ENCODE data around the gene OGT.
"Not testable (repeated sequence)": the region's sequence is repeated elsewhere in the genome, so short reads cannot be mapped to it uniquely, and the experiment has no call there.

OGT gene

DNA sequence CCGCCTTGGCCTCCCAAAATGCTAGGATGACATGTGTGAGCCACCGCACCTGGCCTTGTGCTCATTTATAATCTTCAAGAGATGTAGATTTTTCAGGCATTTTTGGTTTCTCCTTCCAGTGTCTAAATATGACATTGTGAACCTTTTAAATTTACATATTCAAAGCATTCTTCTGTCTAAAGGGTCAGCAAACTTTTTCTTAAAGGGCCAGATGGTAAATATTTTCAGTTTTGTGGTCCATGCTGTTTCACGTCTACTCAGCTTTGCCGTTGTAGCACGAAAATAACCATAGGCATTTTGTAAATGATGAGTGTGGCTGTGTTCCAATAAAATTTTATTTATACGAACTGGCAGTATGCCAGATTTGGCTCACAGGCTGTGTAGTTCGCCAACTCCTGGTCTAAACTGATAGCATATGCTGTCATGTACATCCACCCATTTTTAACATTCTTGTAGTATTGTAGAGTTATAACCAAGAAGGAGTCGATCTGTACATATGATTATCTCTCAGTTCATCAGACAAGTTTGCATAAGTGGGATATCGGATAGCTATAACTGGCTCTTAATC, 32.7 kb downstream of the OGT start:
- H3K4me1 ChIP-seq (ENCODE audit: control insufficient read depth, insufficient read depth, low read length), result no peaks in the 10 kb centered on the region
- no peaks in the 10 kb centered on the region for H3K9me3 ChIP-seq (ENCODE audit: control insufficient read depth, insufficient read depth, low read length)
- H3K36me3 ChIP-seq (ENCODE audit: control insufficient read depth, insufficient read depth, low read length), result peaks cover 29% of the 10 kb centered on the region
- no peaks in the 10 kb centered on the region for H3K27me3 ChIP-seq (ENCODE audit: control insufficient read depth, insufficient read depth, low read length)
- no peak overlapping the region for H3K9ac ChIP-seq (ENCODE audit: low read depth, low read length)
- no peak overlapping the region for H3K4me3 ChIP-seq (ENCODE audit: low read depth, low read length)

- peaks cover 24% of the 10 kb centered on the region for H3K36me3 ChIP-seq (ENCODE audit: control insufficient read depth, insufficient read depth, low read length)
- H3K9me3 ChIP-seq (ENCODE audit: control insufficient read depth, insufficient read depth, low read length); H3K4me3 ChIP-seq (ENCODE audit: low read depth, low read length); H3K27me3 ChIP-seq (ENCODE audit: control insufficient read depth, insufficient read depth, low read length); H3K9ac ChIP-seq (ENCODE audit: low read depth, low read length); H3K4me1 ChIP-seq (ENCODE audit: control insufficient read depth, insufficient read depth, low read length): not testable (repeated sequence)
These were observed 38.5 kb downstream of the OGT start for GRCh38 chrX:71571390-71571789.

DNA sequence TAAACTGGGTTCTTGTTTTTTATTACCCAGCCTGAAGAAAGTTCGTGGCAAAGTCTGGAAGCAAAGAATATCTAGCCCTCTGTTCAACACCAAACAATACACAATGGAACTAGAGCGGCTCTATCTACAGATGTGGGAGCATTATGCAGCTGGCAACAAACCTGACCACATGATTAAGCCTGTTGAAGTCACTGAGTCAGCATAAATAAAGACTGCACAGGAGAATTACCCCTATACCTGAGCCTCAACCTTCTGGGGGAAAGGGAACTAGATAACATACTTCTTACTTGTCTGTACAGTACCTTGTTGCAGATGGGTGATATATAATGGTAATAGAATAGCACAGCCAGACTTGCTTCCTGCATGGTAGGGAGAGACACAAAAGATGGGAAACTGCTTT, 40.7 kb downstream of the OGT start:
- H3K36me3 ChIP-seq (ENCODE audit: control insufficient read depth, insufficient read depth, low read length), result peaks cover 24% of the 10 kb centered on the region
- no peak overlapping the region for H3K4me3 ChIP-seq (ENCODE audit: low read depth, low read length)
- no peaks in the 10 kb centered on the region for H3K4me1 ChIP-seq (ENCODE audit: control insufficient read depth, insufficient read depth, low read length)
- H3K9ac ChIP-seq (ENCODE audit: low read depth, low read length), result no peak overlapping the region
- no peaks in the 10 kb centered on the region for H3K27me3 ChIP-seq (ENCODE audit: control insufficient read depth, insufficient read depth, low read length)
- H3K9me3 ChIP-seq (ENCODE audit: control insufficient read depth, insufficient read depth, low read length), result no peaks in the 10 kb centered on the region

- Histone ChIP-seq H3K9me3 (ENCODE audit: control insufficient read depth, insufficient read depth, low read length) (no peaks in the 10 kb centered on the region), H3K4me3 (ENCODE audit: low read depth, low read length) (no peak overlapping the region), H3K27me3 (ENCODE audit: control insufficient read depth, insufficient read depth, low read length) (no peaks in the 10 kb centered on the region), H3K36me3 (ENCODE audit: control insufficient read depth, insufficient read depth, low read length) (peaks cover 14% of the 10 kb centered on the region), H3K9ac (ENCODE audit: low read depth, low read length) (no peak overlapping the region), H3K4me1 (ENCODE audit: control insufficient read depth, insufficient read depth, low read length) (no peaks in the 10 kb centered on the region)
These were observed 44.8 kb downstream of the OGT start for GRCh38 chrX:71577682-71578081.

DNA sequence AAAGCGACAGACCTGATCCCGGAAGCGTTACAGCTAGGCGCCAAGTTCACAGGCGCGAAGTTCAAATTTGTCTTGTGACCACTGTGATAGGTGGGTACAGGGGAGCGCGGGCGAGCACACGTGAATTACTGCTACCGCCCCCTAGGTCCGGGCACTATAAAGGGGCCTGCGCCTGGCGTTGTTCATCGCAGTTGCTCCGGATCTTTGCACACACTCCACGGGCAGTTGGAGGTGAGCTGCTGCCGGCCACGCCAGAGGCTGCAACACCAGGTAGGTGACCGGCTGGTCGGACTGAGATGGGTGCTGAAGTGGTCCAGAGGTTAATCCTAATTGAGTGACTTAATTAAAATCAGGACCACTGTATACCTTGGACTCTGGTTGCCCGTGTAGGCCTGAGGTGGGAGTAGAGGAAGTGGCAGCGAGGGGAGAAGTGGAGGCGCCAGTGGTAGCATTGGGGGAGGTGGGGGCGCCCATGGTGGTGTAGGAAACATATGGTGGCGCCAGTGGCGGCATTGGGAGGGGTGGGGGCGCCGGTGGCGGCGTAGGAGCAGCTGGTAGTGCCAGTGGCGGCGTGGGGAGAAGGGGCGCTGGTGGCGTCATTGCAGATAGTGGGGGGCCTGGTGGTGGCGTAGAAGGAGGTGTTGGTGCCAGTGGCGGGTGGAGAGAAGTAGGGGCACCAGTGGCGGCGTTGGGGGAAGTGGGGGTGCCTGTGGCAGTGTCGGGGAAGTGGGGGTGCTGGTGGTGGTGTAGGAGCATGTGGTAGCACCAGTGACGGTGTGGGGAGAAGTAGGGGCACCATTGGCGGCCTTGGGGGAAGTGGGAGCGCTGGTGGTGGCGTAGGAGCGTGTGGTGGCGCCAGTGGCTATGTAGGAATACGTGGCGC, 45.6 kb downstream of the OGT start, which contains the start of gene GCNA:
GCNA (plus strand) TSS at position 185 of the 883 bp plus-strand sequence. CDS start 2,385 bp downstream, outside the sequence.
- Histone ChIP-seq H3K36me3 (ENCODE audit: control insufficient read depth, insufficient read depth, low read length) (peaks cover 14% of the 10 kb centered on the region), H3K27me3 (ENCODE audit: control insufficient read depth, insufficient read depth, low read length) (no peaks in the 10 kb centered on the region), H3K4me1 (ENCODE audit: control insufficient read depth, insufficient read depth, low read length) (no peaks in the 10 kb centered on the region), H3K4me3 (ENCODE audit: low read depth, low read length) (no peak within 1 kb of the TSS), H3K9me3 (ENCODE audit: control insufficient read depth, insufficient read depth, low read length) (no peaks in the 10 kb centered on the region), H3K9ac (ENCODE audit: low read depth, low read length) (no peak within 1 kb of the TSS)

GRCh38 chrX:71579136-71579989, 46.5 kb downstream of the OGT start:
- Histone ChIP-seq H3K9me3 (ENCODE audit: control insufficient read depth, insufficient read depth, low read length) (no peaks in the 10 kb centered on the region), H3K9ac (ENCODE audit: low read depth, low read length) (no peak overlapping the region), H3K36me3 (ENCODE audit: control insufficient read depth, insufficient read depth, low read length) (peaks cover 13% of the 10 kb centered on the region), H3K4me1 (ENCODE audit: control insufficient read depth, insufficient read depth, low read length) (no peaks in the 10 kb centered on the region), H3K27me3 (ENCODE audit: control insufficient read depth, insufficient read depth, low read length) (no peaks in the 10 kb centered on the region), H3K4me3 (ENCODE audit: low read depth, low read length) (no peak overlapping the region)

GRCh38 chrX:71579990-71580380, 47.1 kb downstream of the OGT start:
- Histone ChIP-seq H3K4me1 (ENCODE audit: control insufficient read depth, insufficient read depth, low read length) (no peaks in the 10 kb centered on the region), H3K27me3 (ENCODE audit: control insufficient read depth, insufficient read depth, low read length) (no peaks in the 10 kb centered on the region), H3K36me3 (ENCODE audit: control insufficient read depth, insufficient read depth, low read length) (peaks cover 7% of the 10 kb centered on the region), H3K9ac (ENCODE audit: low read depth, low read length) (no peak overlapping the region), H3K9me3 (ENCODE audit: control insufficient read depth, insufficient read depth, low read length) (no peaks in the 10 kb centered on the region), H3K4me3 (ENCODE audit: low read depth, low read length) (no peak overlapping the region)

DNA sequence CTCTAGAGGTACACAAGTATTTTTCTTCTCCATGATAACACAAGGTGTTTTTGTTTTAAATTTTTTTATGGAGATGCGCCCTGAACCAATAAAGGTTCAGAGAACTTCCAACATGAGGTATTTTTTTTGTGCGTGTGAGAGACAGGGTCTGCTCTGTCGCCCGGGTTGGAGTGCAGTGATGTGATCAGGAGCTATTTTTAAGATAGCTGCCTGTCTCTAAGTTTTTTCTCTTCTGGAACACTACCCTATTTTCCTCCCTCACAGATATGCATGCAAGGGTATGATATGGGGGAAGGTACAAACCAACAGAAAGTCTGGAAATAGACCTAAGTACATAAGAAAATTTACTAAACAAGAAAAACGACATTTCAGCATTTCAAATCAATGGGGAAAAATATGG, 48.3 kb downstream of the OGT start:
- Histone ChIP-seq H3K27me3 (ENCODE audit: control insufficient read depth, insufficient read depth, low read length) (no peaks in the 10 kb centered on the region), H3K9ac (ENCODE audit: low read depth, low read length) (no peak overlapping the region), H3K36me3 (ENCODE audit: control insufficient read depth, insufficient read depth, low read length) (peaks cover 7% of the 10 kb centered on the region), H3K4me3 (ENCODE audit: low read depth, low read length) (no peak overlapping the region), H3K9me3 (ENCODE audit: control insufficient read depth, insufficient read depth, low read length) (no peaks in the 10 kb centered on the region), H3K4me1 (ENCODE audit: control insufficient read depth, insufficient read depth, low read length) (no peaks in the 10 kb centered on the region)

DNA sequence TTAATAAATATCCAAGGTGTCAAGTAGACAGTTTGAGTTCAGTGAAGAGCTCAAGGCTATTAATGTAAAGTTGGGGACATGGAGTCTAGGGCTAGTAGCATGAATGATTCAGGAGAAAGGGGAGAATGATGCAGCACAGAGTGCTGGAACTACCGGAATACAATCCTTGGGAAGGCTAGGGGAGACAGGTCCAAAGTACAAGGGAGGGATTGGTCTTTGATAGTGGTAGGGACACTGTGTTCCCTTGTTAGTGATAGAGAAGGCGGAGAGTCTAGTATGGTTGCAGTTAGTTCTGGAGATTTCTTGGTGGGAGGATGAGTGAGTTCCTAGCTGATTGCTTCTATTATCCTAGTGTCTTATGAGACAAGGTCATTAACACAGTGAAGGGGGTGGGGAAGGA, 54.0 kb downstream of the OGT start:
- H3K27me3 ChIP-seq (ENCODE audit: control insufficient read depth, insufficient read depth, low read length), result no peaks in the 10 kb centered on the region
- no peak overlapping the region for H3K9ac ChIP-seq (ENCODE audit: low read depth, low read length)
- H3K4me1 ChIP-seq (ENCODE audit: control insufficient read depth, insufficient read depth, low read length), result no peaks in the 10 kb centered on the region
- H3K4me3 ChIP-seq (ENCODE audit: low read depth, low read length), result no peak overlapping the region
- H3K9me3 ChIP-seq (ENCODE audit: control insufficient read depth, insufficient read depth, low read length), result no peaks in the 10 kb centered on the region
- H3K36me3 ChIP-seq (ENCODE audit: control insufficient read depth, insufficient read depth, low read length), result no peaks in the 10 kb centered on the region

DNA sequence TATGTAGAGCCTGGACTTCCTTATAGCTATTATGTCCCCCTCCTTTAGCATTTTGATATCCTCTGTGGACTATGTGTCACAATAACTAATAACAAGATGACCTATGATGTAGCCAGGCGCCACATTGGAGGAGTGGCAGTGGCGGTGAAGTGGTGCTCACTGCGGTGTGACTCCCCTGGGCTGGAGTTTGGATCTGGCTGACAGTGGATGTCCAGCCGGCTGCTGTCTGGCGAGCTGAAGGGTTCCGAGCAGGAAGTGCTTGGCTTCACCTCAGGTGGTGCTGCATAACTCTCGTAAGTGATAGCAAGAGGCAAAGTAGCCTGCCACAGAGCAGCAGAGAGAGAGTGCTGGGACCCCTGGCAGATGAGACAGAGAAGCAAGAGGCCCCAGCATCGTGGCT, 60.3 kb downstream of the OGT start:
- not testable (repeated sequence) for H3K27me3 ChIP-seq (ENCODE audit: control insufficient read depth, insufficient read depth, low read length); H3K4me1 ChIP-seq (ENCODE audit: control insufficient read depth, insufficient read depth, low read length); H3K4me3 ChIP-seq (ENCODE audit: low read depth, low read length); H3K9me3 ChIP-seq (ENCODE audit: control insufficient read depth, insufficient read depth, low read length); H3K9ac ChIP-seq (ENCODE audit: low read depth, low read length); H3K36me3 ChIP-seq (ENCODE audit: control insufficient read depth, insufficient read depth, low read length)

DNA sequence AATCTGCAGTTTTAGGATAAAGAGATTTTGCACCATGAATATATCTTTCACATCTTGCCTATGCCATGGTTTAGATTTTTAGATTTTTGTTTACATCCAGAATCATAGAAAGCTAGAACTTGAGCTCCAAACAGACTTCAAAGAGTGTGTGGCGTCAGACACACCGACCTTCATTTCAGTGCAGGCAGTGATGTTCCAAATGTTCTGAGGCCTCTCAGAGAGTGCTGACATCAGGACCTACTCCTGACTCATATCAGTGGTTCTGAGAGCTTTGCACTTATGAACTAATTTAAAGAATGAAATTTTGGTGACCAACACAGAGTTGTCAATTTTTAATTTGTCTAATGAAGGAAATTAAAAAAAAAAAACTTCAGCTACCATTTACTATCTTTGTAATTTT, 67.1 kb downstream of the OGT start:
- H3K36me3 ChIP-seq (ENCODE audit: control insufficient read depth, insufficient read depth, low read length), result no peaks in the 10 kb centered on the region
- H3K4me3 ChIP-seq (ENCODE audit: low read depth, low read length), result no peak overlapping the region
- H3K4me1 ChIP-seq (ENCODE audit: control insufficient read depth, insufficient read depth, low read length), result no peaks in the 10 kb centered on the region
- no peak overlapping the region for H3K9ac ChIP-seq (ENCODE audit: low read depth, low read length)
- H3K27me3 ChIP-seq (ENCODE audit: control insufficient read depth, insufficient read depth, low read length), result no peaks in the 10 kb centered on the region
- H3K9me3 ChIP-seq (ENCODE audit: control insufficient read depth, insufficient read depth, low read length), result no peaks in the 10 kb centered on the region

Data from iPS-15b (cell line).